ENCODE data around the gene OR9Q1. TPM values are rescaled to one million over a fixed set of nuclear protein-coding genes. Genes with fewer than 3 reads are reported as not detected.
A peak's percentile ranks its signal among the peaks of the same experiment; 100 is the strongest.

OR9Q1 gene
- total RNA-seq, 1 donor = not detected

DNA sequence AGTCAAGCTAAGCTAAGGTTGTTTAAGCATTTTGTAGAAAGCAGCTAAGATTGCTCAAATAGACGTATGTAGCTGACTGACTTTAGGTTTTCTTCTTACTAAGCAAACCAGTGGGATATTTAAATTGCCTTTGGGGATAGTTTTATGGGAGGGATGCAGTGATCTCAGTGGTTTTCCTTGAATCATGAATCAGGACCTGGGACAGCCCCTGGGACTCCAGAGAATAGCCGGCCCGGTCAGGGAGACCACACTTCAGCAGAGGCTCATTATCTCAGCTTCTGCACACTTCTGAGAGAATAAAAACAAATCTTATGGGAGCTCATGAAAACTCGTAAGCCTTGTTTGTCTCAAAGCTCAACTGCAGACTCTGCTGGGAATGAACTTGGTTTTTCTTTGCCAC, 101.8 kb downstream of the OR9Q1 start, which contains the start of gene OR9I1:
TSS of gene OR9I1 (minus strand) at position 62 of the 400 bp plus-strand sequence. CDS start 6,086 bp downstream, outside the sequence.
- H3K79me2 ChIP-seq (ENCODE audit: insufficient read depth, low read length) = no peaks in the 10 kb centered on the region
- H2AFZ ChIP-seq (ENCODE audit: low read length) = no peak within 1 kb of the TSS
- no peak for DNase-seq (ENCODE audit: insufficient read length, low spot score, missing footprints)
- no peaks in the 10 kb centered on the region for H3K9me3 ChIP-seq (ENCODE audit: low read depth, low read length)
- no peak within 1 kb of the TSS for H3K4me3 ChIP-seq (ENCODE audit: insufficient read depth, low read length)
- H3K36me3 ChIP-seq (ENCODE audit: insufficient read depth, low read length) = no peaks in the 10 kb centered on the region
- no peak within 1 kb of the TSS for H3K4me2 ChIP-seq (ENCODE audit: insufficient read depth, low read length)
- no peaks in the 10 kb centered on the region for H3K4me1 ChIP-seq (ENCODE audit: insufficient read depth, low read length)
- H3K27me3 ChIP-seq (ENCODE audit: insufficient read depth, low read length) = no peaks in the 10 kb centered on the region
- TF ChIP-seq, protein P1, sequence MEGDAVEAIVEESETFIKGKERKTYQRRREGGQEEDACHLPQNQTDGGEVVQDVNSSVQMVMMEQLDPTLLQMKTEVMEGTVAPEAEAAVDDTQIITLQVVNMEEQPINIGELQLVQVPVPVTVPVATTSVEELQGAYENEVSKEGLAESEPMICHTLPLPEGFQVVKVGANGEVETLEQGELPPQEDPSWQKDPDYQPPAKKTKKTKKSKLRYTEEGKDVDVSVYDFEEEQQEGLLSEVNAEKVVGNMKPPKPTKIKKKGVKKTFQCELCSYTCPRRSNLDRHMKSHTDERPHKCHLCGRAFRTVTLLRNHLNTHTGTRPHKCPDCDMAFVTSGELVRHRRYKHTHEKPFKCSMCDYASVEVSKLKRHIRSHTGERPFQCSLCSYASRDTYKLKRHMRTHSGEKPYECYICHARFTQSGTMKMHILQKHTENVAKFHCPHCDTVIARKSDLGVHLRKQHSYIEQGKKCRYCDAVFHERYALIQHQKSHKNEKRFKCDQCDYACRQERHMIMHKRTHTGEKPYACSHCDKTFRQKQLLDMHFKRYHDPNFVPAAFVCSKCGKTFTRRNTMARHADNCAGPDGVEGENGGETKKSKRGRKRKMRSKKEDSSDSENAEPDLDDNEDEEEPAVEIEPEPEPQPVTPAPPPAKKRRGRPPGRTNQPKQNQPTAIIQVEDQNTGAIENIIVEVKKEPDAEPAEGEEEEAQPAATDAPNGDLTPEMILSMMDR (IDR thresholded peaks at IDR 0.05; ENCODE audit: extremely low read depth, low read depth, low read length) = no peak
- H3K27ac ChIP-seq (ENCODE audit: low read depth, low read length) = no peak within 1 kb of the TSS
- no peaks in the 10 kb centered on the region for H4K20me1 ChIP-seq (ENCODE audit: insufficient read depth, low read length)

GRCh38 chr11:58127350-58127749, 103.7 kb downstream of the OR9Q1 start:
- no peak overlapping the region for H2AFZ ChIP-seq (ENCODE audit: low read length)

DNA sequence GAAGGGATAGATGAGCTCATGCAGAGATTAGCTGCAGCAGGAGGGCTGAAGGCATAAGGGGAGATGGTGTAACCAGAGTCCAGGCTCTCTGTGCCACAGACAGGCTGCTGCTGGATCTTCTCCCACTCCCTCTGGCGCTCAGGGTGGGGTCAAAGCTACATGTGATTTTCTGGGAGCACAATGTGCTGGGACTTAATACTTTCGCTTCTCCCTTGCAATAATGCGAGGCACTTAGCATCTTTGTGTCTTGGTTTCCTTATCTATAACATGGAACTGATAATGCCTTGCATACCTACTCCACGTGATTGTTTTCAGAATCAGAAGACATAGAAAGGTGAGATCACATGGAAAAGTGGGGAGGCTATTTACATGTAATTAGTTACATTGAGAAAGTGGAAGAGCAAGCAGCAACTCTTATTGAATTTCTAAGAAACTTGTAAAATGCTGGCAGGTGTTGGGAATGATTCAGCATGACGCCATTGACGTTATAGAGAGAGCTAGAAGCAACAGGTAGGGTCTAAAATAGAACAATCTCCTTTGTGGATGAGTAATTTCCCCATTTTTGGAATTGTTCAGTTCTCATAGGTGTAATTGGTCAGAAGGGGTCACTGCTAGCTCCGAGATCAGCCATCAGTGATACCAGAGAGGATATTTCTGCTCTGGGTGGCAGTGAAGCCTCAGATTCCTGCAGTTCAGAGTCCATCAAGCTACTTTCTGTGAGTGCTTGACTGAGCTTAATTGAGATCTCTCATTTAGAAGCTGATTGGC, 109.8 kb downstream of the OR9Q1 start:
- no peak overlapping the region for H3K4me3 ChIP-seq (ENCODE audit: insufficient read depth, low read length)
- H3K4me1 ChIP-seq (ENCODE audit: insufficient read depth, low read length) = no peaks in the 10 kb centered on the region
- H3K9me3 ChIP-seq (ENCODE audit: low read depth, low read length) = no peaks in the 10 kb centered on the region
- no peak overlapping the region for H2AFZ ChIP-seq (ENCODE audit: low read length)
- H3K27me3 ChIP-seq (ENCODE audit: insufficient read depth, low read length) = no peaks in the 10 kb centered on the region
- no peaks in the 10 kb centered on the region for H3K79me2 ChIP-seq (ENCODE audit: insufficient read depth, low read length)
- DNase-seq (ENCODE audit: insufficient read length, low spot score, missing footprints) = no peak
- H3K36me3 ChIP-seq (ENCODE audit: insufficient read depth, low read length) = no peaks in the 10 kb centered on the region
- H3K27ac ChIP-seq (ENCODE audit: low read depth, low read length) = no peak overlapping the region
- TF ChIP-seq, protein P1 (IDR thresholded peaks at IDR 0.05; ENCODE audit: extremely low read depth, low read depth, low read length) = no peak
- H4K20me1 ChIP-seq (ENCODE audit: insufficient read depth, low read length) = no peaks in the 10 kb centered on the region
- H3K4me2 ChIP-seq (ENCODE audit: insufficient read depth, low read length) = no peak overlapping the region

More at GRCh38 chr11:58127350-58127749, 103.7 kb downstream of the OR9Q1 start:
- Histone ChIP-seq H4K20me1 (ENCODE audit: insufficient read depth, low read length) (no peaks in the 10 kb centered on the region), H3K4me2 (ENCODE audit: insufficient read depth, low read length) (no peak overlapping the region), H3K36me3 (ENCODE audit: insufficient read depth, low read length) (no peaks in the 10 kb centered on the region), H3K27me3 (ENCODE audit: insufficient read depth, low read length) (no peaks in the 10 kb centered on the region), H3K9me3 (ENCODE audit: low read depth, low read length) (no peaks in the 10 kb centered on the region), H3K4me3 (ENCODE audit: insufficient read depth, low read length) (no peak overlapping the region), H3K27ac (ENCODE audit: low read depth, low read length) (no peak overlapping the region), H3K79me2 (ENCODE audit: insufficient read depth, low read length) (no peaks in the 10 kb centered on the region), H3K4me1 (ENCODE audit: insufficient read depth, low read length) (no peaks in the 10 kb centered on the region)
- TF ChIP-seq, protein P1 (IDR thresholded peaks at IDR 0.05; ENCODE audit: extremely low read depth, low read depth, low read length) = no peak
- DNase-seq (ENCODE audit: insufficient read length, low spot score, missing footprints) = peak; percentile 2

GRCh38 chr11:58134151-58134550, 110.5 kb downstream of the OR9Q1 start:
- H3K27me3 ChIP-seq (ENCODE audit: insufficient read depth, low read length) = no peaks in the 10 kb centered on the region
- H3K9me3 ChIP-seq (ENCODE audit: low read depth, low read length) = no peaks in the 10 kb centered on the region
- no peak overlapping the region for H3K27ac ChIP-seq (ENCODE audit: low read depth, low read length)
- no peak overlapping the region for H3K4me2 ChIP-seq (ENCODE audit: insufficient read depth, low read length)
- H2AFZ ChIP-seq (ENCODE audit: low read length) = no peak overlapping the region
- H4K20me1 ChIP-seq (ENCODE audit: insufficient read depth, low read length) = no peaks in the 10 kb centered on the region
- H3K36me3 ChIP-seq (ENCODE audit: insufficient read depth, low read length) = no peaks in the 10 kb centered on the region
- no peaks in the 10 kb centered on the region for H3K79me2 ChIP-seq (ENCODE audit: insufficient read depth, low read length)
- TF ChIP-seq, protein P1 (IDR thresholded peaks at IDR 0.05; ENCODE audit: extremely low read depth, low read depth, low read length) = no peak
- no peak for DNase-seq (ENCODE audit: insufficient read length, low spot score, missing footprints)
- H3K4me1 ChIP-seq (ENCODE audit: insufficient read depth, low read length) = no peaks in the 10 kb centered on the region
- H3K4me3 ChIP-seq (ENCODE audit: insufficient read depth, low read length) = no peak overlapping the region
